Pancreas (tissue), 10 donors: ENCODE data around the gene PRKCA. TPM values are rescaled to one million over a fixed set of nuclear protein-coding genes. Genes with fewer than 3 reads are reported as not detected.

ENCODE experiments used
- ATAC-seq, 4 donors: fragments of 200-7000 bp; cut with Tn5 transposase; one replicate each; pipeline versions ENCODE4 v1.8.0 to v1.9.1; 2020; ENCODE audit warnings: mild to moderate bottlenecking in 4 of 4, moderate library complexity in 4 of 4
- DNase-seq, 6 donors: peaks; one replicate each; pipeline ENCODE4 v3.0.0-alpha.2; 2020
- FAIRE-seq: peaks from 2 replicates; lab custom pipeline; 2012; peaks lifted over from hg19 to GRCh38; lab: Jason Lieb, UNC
- H3K27ac ChIP-seq, 4 donors: fragments of 200-600 bp; sonication (generic); 1 replicate in 3 of 4; 2 replicates in 1 of 4; pipeline versions ENCODE4 v1.5.0 to v1.8.0; 2020
- H3K27me3 ChIP-seq, 4 donors: fragments of 200-600 bp; one replicate each; pipeline ENCODE4 v1.8.0; 2021
- H3K36me3 ChIP-seq, 3 donors: fragments of 200-600 bp; sonication (generic) in 1 of 3; one replicate each; pipeline versions ENCODE4 v1.5.0 to v1.8.0; 2020 to 2021
- H3K4me1 ChIP-seq, 3 donors: fragments of 200-600 bp; one replicate each; pipeline ENCODE4 v1.8.0; 2021
- H3K4me3 ChIP-seq, 4 donors: fragments of 200-600 bp; sonication (generic) in 2 of 4; one replicate each; pipeline versions ENCODE4 v1.5.0 to v1.8.0; 2020 to 2021
- H3K9me3 ChIP-seq, 4 donors: fragments of 200-600 bp; one replicate each; pipeline ENCODE4 v1.8.0; 2021
- WGBS, 2 donors: extraction: QIAGEN DNeasy Blood & Tissue Kit; methylation state at CpG; one replicate each; pipeline ENCODE4 v1.1.7; 2013; 5-methylcytosine and 5-hydroxymethylcytosine counted together
- intact Hi-C, 3 donors: fragments of 100-400 bp; cut with DNase I; formaldehyde crosslinking; loops; one replicate each; pipeline versions ENCODE4 v1.11.1 to v1.14.2; 2022
- polyA plus RNA-seq, 2 donors: library from polyadenylated mRNA; stranded (reverse); fragments of 200-250 nt; gene quantifications; one replicate each; pipeline ENCODE4 v1.2.3, GENCODE V29; 2013
- total RNA-seq, 6 donors: library from RNA; stranded (reverse); fragmentation: NEBNext Ultra II Directional in 4 of 6; extraction: Animal tissue kit (Norgen Biotek cat#: 25700) in 4 of 6; gene quantifications; one replicate each; pipeline versions ENCODE4 v1.2.1 to v1.2.4, GENCODE V29; 2021 to 2023
- TF ChIP-seq, protein P1 (sequence below), 4 donors: fragments of 200-600 bp; sonication (generic) in 3 of 4; IDR thresholded peaks; one replicate each; pipeline versions ENCODE4 v1.5.0 to v1.8.0; 2021; ENCODE audit warnings: antibody characterized with exemption in 4 of 4
- donor health status: healthy with polysubstance abuse.
- donor health status: DM: no; HTN: no; CAD: no; lungs with moderate emphysema.
- donor health status: DM: no; HTN: no; CAD: no.
- donor health status: control.
- donor health status: control.
- donor health status: Bipolar disorder and iron deficiency.
- donor health status: DM: yes; HTN: yes; CAD: no.
- donor health status: DM: no; HTN: no; CAD: no.
- donor health status: DM: no; HTN: no; CAD: no.
- donor health status: DM: yes; HTN: yes; CAD: no.

Gene PRKCA
- total and polyA plus RNA-seq, 8 donors: 3.5 to 22.3 (median 10.2) TPM

DNA sequence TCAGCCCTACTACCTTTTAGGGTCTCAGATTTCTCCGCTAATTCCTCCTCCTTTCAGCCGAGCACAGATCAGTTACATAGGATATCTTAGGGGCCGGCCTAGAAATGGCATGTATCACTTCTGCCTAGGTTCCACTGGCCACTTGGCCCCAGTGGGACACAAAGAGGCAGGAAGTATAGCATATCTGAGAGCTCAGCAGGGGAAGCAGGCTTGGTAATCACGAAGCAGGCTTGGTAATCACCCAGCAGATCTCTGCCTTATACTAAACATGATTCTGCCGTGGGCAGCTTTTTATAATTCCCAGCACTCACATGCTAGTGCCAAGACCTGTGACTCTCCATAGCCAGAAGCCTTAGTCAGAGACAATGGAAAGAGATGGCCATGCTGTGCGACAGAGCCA, 472.9 kb downstream of the PRKCA start:
- Histone ChIP-seq H3K27me3 (no peaks in the 10 kb centered on the region), H3K4me1 (peaks cover 0 to 9% (median 6%) of the 10 kb centered on the region in 3 donors), H3K27ac (no peak overlapping the region), H3K4me3 (no peak overlapping the region), H3K9me3 (no peaks in the 10 kb centered on the region), H3K36me3 (no peaks in the 10 kb centered on the region)
- DNase-seq: no peak
- intact Hi-C loops: no loop called here
- no peak for ATAC-seq
- 91 to 93% methylated on average over 6 of the region's 6 CpGs for WGBS, 2 donors
- TF ChIP-seq, protein P1, sequence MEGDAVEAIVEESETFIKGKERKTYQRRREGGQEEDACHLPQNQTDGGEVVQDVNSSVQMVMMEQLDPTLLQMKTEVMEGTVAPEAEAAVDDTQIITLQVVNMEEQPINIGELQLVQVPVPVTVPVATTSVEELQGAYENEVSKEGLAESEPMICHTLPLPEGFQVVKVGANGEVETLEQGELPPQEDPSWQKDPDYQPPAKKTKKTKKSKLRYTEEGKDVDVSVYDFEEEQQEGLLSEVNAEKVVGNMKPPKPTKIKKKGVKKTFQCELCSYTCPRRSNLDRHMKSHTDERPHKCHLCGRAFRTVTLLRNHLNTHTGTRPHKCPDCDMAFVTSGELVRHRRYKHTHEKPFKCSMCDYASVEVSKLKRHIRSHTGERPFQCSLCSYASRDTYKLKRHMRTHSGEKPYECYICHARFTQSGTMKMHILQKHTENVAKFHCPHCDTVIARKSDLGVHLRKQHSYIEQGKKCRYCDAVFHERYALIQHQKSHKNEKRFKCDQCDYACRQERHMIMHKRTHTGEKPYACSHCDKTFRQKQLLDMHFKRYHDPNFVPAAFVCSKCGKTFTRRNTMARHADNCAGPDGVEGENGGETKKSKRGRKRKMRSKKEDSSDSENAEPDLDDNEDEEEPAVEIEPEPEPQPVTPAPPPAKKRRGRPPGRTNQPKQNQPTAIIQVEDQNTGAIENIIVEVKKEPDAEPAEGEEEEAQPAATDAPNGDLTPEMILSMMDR (IDR thresholded peaks at IDR 0.05): no peak
- no peak for FAIRE-seq

DNA sequence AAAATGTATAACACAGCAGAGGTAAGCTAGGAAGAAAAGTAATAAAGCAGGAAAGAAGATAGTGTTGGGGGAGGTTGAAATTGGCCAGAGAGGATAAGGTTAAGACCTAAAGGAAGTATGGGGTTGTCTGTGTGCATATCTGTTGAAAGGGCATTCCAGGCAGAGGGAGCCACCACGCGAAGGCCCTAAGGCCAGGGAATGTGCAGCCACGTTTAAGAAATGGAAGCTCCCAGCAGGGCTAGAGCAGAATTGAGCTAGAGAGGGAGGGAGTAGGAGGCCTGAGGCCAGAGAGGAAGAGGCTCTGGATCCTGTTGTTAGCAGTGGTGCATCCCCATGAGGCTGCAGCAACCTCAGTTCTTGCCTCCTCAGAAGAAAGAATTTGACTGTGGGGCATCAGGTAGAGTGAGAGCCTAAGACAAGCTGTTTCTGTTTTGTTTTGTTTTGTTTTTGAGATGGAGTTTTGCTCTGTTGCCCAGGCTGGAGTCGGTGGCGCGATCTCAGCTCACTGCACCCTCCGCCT, 473.5 kb downstream of the PRKCA start:
- TF ChIP-seq, protein P1 (IDR thresholded peaks at IDR 0.05): no peak
- no peak for FAIRE-seq
- WGBS, 2 donors: 77 to 80% methylated on average over 7 of the region's 7 CpGs

DNA sequence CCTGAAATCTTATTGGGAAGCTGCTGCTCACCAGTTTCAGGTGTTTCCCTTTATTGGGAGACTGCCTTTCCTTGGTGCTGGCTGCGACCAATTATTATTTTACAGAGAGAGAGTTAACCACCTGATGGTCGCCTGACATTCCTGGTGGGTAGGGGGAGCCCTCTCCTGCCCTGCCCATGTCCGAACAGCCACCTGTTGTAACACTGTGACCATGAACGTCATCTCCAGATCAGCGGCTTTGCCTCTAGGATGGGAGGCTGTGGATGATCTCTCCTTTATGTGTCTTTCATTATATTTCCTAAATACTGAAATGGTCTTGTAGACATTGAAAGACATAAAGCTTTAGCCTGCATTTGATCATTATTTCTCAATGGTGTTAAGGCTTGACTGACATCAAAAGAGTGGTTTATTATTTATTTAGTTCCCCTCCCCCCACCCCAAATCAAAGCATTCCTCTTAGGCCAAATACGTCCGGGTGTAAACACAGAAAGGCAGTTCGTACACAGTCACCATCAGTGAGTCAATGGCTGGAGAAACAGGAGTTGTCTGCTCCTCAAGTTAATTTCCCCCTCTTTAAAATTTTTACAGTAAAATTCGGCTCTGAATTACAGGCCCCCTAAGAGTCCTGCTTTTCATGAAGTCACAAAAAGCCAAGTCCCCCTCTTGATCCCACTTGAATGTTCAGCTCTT, 474.7 kb downstream of the PRKCA start:
- 71 to 77% methylated on average over 9 of the region's 9 CpGs for WGBS, 2 donors
- Histone ChIP-seq H3K27me3 (no peaks in the 10 kb centered on the region), H3K4me3 (no peak overlapping the region), H3K36me3 (no peaks in the 10 kb centered on the region), H3K9me3 (no peaks in the 10 kb centered on the region), H3K4me1 (peaks cover 0 to 8% (median 6%) of the 10 kb centered on the region in 3 donors), H3K27ac (no peak overlapping the region)
- DNase-seq (no peak), FAIRE-seq (no peak), ATAC-seq (no peak)
- intact Hi-C loops: no loop called here
- TF ChIP-seq, protein P1 (IDR thresholded peaks at IDR 0.05): no peak

More for the DNA sequence above, 473.5 kb downstream of the PRKCA start:
- no peaks in the 10 kb centered on the region for H3K9me3 ChIP-seq
- no peak overlapping the region for H3K27ac ChIP-seq
- H3K4me1 ChIP-seq: peaks cover 0 to 9% (median 6%) of the 10 kb centered on the region in 3 donors
- no peaks in the 10 kb centered on the region for H3K27me3 ChIP-seq
- H3K4me3 ChIP-seq: no peak overlapping the region
- H3K36me3 ChIP-seq: no peaks in the 10 kb centered on the region
- DNase-seq: no peak
- ATAC-seq: no peak
- intact Hi-C loops: no loop called here

DNA sequence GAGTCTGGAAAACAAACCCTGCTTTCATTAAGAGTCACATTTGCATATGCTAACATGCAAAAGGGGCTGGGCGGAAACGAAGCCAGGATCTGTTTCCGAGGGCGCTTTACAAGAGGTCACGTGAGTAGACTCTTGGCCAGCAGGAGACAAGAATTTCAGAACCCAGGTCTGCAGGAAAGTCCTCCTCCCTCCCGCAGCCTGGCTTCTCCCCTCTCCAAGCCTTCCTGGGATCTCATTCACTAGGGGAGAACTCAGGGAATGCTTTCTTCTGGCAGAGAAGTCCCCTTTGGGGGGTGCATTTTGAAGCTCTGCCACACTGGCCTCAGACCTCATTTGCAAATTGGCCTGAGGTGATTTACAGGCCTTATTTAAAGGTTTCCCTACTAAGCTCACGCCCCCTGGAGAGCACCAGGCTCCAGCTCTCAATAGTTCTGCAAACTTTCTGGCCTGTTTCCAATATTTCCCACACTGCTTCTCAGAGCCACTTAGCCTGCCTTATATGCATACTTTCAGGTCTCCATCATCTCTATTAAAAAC, 475.3 kb downstream of the PRKCA start:
- no peak overlapping the region for H3K4me3 ChIP-seq
- H3K27ac ChIP-seq: no peak overlapping the region
- intact Hi-C loops: no loop called here
- peaks cover 0 to 4% (median 2%) of the 10 kb centered on the region in 3 donors for H3K4me1 ChIP-seq
- no peaks in the 10 kb centered on the region for H3K36me3 ChIP-seq
- no peaks in the 10 kb centered on the region for H3K27me3 ChIP-seq
- DNase-seq (no peak), FAIRE-seq (no peak), ATAC-seq (no peak)
- 91 to 96% methylated on average over 7 of the region's 7 CpGs for WGBS, 2 donors
- TF ChIP-seq, protein P1 (IDR thresholded peaks at IDR 0.05): no peak
- no peaks in the 10 kb centered on the region for H3K9me3 ChIP-seq
